Activated CD8-positive, alpha-beta memory T cell treated with anti-CD3 and anti-CD28 coated beads for 36 hours (primary cell): ENCODE results near the gene KIAA0930. TPM values are rescaled to one million over a fixed set of nuclear protein-coding genes. Genes with fewer than 3 reads are reported as not detected.
"Not testable (repeated sequence)": the region's sequence is repeated elsewhere in the genome, so short reads cannot be mapped to it uniquely, and the experiment has no call there.

Experiments used
- CTCF ChIA-PET: fragments of 350-600 bp; sonication (Branson Sonifier 250); formaldehyde crosslinking; loops from one replicate; lab custom pipeline; 2021; ENCODE audit warnings: antibody characterized with exemption; lab: Charles Lee
- POLR2A ChIA-PET: fragments of 350-600 bp; sonication (Branson Sonifier 250); formaldehyde crosslinking; loops from one replicate; lab custom pipeline; 2021; ENCODE audit warnings: antibody characterized with exemption; lab: Charles Lee
- total RNA-seq, 2 experiments: library from RNA; stranded (reverse); gene quantifications; one replicate each; pipeline ENCODE4 v1.2.3, GENCODE V29; 2021

KIAA0930 gene
- total RNA-seq, 2 experiments from 2014 or later = 38.1 to 41.3 TPM

DNA sequence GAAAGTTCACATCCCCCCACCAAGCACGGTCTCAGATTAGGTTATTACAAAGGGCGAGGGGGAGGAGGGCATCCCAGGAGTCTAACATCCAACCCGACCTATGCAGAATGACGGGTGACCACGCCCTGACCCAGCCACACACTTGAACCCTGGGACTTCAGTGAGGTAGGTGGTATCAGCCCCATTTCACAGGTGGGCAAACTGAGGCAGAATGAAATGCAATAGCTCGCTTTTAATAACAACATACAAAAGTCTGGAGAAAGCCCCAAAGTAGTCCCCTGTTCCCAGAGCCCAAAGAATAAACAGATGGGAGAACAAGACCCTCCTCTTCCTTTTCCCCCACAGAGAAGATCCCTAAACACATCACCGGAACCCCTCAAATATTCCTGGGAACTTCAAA is 45.1 kb downstream of the KIAA0930 start:
- POLR2A ChIA-PET = no interaction called here
- CTCF ChIA-PET = no interaction called here

DNA sequence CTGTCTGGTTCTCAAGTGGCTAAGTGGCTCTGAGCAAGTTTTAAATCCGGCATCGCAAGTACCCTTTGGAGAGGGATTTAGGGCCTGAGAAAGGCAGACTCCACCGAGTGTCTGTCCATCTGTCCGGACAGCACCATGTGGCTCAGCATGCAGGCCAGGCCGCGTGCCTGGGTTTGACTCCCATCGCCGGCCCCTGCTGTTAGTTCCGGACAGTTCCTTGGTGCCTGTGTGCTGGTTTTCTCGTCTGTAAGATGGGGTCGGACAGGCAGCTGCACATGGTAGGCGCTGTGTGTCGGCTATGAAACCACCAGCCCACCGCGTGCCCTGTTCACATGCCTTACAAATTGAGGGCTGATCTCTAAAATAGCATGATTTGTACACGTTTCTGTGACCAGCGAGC is 46.0 kb downstream of the KIAA0930 start:
- POLR2A ChIA-PET = no interaction called here
- CTCF ChIA-PET = no interaction called here

DNA sequence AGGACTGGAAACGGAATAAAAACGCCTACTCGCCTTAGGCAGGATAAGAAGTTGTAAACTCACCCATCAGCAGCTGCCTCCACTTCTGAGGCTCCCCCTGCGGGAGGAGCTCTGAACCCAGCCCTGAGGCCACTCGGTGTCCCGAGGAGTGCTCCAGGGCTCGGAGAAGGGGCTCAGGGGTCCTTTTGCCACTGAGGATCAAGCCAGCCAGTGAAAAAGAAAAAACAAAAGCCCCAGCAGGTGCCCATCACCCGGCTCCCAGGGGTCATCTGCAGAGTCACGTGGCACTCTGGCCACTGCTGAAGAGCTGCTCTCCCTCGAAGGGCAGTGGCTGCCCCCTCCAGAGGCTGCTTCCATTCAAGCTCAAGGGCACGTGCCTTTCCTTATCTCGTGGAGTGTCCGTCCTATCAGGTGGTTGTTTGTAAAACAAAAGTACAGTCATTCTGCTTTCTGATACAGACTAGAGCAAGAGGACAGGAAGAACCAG is 48.0 kb downstream of the KIAA0930 start:
- CTCF ChIA-PET = no interaction called here
- POLR2A ChIA-PET = no interaction called here

DNA sequence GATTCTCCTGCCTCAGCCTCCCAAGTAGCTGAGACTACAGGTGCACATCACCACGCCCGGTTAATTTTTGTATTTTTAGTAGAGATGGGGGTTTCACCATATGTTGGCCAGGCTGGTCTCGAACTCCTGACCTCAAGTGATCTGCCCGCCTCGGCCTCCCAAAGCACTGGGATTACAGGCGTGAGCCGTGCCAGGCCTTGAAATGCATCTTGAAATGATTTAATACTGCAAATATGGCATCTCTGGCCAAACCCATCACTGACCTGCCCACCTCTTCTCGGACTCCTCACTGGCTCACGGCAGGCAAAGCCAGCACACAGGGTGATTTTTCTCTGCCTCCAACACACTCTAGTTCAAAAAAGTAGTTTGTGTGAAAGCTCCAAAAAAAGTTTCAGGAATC is 48.9 kb downstream of the KIAA0930 start:
- CTCF ChIA-PET = interaction anchor here (1.6 kb wide), 1 partner anchor 17 kb away, joined by 4 read pairs; no protein-coding TSS in a partner anchor

DNA sequence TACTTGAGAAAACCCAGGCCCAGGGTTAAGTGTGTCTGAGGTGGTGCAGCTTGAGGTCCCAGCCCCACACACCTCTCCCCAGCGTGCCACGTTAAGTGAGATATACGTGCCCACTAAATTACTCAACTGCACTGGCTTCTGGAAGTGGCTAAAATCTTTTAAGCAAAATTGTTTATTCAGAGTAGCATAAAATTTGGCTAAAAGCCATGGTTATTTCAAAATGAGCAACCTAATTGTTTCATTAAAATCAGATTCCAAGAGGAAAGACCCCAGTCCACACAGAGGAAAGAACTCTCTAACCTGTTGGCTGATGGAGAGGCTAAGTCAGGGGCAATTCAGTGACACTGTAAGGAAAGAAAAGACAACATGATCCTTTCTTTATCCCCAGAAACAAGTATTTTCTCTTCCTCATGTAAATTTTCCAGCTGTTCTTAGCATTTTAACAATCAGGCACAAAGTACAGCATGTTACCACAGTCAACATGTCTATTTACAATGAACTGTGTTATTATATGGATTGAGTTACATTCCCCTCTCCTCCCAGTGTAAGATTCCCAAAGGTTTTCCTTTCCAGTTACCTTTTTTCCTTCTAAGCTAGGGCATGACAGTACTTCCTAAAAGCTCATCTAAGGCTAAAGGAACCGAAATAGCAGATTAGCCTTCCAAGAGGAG is 50.4 kb downstream of the KIAA0930 start:
- ChIA-PET POLR2A (no interaction called here), CTCF (interaction anchor here (1.6 kb wide), 1 partner anchor 19 kb away, joined by 4 read pairs; no protein-coding TSS in a partner anchor)

More for the DNA sequence above, 48.9 kb downstream of the KIAA0930 start:
- POLR2A ChIA-PET = not testable (repeated sequence)

DNA sequence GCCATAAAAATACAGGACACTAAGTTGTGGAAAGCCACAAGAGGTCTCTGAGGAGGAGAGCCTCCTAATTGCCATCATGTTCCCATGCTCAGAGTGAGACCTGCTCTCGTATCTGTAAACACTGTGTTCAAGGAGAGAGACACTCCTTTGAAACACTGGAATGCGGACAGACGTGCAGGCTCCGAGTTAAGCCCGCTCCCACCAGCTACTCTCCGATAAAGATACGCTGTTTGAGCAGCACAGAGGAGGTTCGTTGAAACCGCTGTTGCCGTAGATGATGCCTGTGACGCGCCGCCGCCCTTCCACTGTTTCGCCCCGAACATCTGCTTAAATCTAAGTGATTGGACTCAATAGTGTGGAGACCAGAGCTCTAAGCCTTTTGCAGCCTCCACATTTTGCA is 51.9 kb downstream of the KIAA0930 start:
- POLR2A ChIA-PET = no interaction called here
- CTCF ChIA-PET = no interaction called here

DNA sequence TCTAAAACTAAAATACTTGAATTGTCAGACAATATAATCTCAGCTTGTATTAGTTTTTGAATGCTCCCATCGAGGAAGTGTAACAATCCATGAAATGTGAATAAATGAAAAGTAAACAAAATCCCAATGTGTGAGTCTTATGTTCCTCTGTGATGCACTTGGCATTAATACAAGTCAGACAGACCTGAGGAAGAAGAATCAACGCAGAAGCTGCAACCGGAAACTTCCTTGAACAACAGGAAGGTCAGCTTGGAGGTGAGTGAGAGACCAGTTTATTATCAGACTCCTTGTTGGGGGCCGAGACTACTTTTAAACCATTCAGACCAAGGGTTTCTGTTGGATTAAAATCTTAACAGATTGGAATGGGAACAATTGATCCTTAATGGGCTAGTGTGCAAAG is 52.8 kb downstream of the KIAA0930 start:
- POLR2A ChIA-PET = no interaction called here
- CTCF ChIA-PET = no interaction called here

DNA sequence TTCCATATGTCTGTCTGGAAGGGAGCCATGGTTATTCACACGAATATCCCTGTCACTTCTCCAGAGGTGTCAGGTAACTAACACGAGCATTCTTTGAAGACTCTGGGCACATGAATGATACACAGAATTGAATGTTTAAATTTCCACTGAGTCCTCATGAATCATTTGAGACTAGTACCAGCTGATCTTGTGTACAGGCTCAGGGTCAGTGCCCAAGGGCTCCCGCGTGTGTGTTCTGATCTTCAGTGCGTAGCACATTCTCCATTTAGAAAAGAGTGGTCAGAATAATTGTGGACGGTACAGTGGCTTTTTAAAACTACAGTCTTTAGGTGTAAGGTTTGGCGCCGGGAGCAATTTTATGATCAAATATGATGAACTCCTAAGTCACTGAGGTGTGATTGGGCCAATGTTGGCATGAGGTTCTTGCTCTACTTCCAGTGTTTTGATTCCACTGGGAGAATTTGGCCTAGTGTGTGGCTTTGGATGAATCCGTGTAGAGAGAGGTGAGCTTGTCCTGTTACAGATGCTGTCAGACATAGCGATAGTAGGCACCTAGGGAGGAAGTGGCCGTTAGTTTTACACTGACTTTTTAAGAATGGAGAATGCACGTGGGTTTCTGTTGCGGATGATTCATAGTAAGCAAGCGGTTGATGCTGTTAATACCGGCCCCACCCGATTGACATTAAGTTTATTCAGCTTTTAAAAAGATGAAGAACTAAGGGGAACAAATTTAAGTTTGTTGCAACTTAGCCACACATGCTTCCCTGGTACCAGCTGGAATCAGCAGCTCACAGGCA is 54.8 kb downstream of the KIAA0930 start:
- ChIA-PET CTCF (interaction anchor here (0.6 to 1.3 kb wide), 3 partner anchors 13 to 85 kb away, joined by 3 read pairs; no protein-coding TSS in a partner anchor), POLR2A (no interaction called here)

DNA sequence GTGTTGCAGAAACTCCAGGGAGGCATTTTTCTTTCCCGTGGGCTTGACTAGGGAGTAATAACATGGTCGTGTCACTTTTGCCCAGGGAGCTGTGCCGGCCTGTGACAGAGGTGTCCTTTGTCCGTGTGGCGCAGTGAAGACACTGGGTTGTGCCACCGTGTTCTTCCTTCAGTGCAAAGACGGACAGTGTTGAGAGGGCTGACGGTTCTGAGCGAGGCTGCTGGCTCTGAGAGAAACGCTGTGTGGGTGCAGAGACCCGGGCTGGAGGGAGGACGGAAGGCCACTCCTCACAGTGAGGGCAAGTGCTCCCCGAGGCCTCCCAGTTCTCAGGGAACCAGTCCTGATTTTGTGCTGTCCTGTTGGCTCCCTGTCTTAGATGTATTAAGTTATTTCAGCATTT is 56.7 kb downstream of the KIAA0930 start:
- ChIA-PET CTCF (no interaction called here), POLR2A (no interaction called here)

DNA sequence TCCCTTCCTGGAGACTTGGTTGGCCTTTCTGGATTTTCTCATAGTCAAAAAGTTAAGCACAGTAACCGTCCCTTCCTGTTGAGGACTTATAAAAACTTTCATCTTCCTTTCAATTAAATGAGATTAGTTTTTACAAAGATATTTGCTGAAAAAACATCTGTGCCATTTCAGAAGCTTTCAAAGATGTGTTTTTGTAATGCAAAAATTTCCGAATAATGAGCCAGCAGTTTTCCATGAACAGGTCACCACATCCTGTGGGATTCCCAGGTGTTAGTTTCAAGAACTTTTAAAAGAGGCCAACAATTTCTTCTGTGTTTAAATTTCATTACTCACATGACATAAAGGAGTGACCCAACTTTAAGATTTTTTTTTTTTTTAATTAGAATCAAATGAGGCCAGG is 58.9 kb downstream of the KIAA0930 start:
- POLR2A ChIA-PET = interaction anchor here (0.7 kb wide), 1 partner anchor 440 kb away, joined by 3 read pairs; no protein-coding TSS in a partner anchor
- CTCF ChIA-PET = no interaction called here

DNA sequence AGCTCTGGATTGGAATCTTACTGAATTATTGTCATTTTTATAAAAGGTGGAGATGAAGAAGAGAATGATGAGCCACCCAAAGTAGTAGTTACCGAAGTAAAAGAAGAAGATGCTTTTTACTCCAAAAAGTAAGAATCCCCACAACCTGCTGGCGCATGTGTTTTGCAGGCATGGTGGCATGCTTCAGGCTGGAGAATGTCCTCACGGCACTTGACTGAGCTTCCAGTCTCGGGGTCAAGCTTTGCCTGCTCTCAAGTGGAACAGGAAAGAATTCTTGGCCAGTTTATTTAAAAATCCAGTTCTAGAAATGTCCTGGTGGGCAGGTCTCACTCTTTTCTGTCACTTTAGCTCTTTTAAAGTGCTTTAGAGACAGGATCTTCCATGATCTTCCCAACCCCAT is 59.5 kb downstream of the KIAA0930 start:
- CTCF ChIA-PET = no interaction called here
- POLR2A ChIA-PET = interaction anchor here (0.6 to 0.7 kb wide), 3 partner anchors 18 to 760 kb away, joined by 3 to 9 read pairs (median 3); partner anchors contain the start of gene NUP50

DNA sequence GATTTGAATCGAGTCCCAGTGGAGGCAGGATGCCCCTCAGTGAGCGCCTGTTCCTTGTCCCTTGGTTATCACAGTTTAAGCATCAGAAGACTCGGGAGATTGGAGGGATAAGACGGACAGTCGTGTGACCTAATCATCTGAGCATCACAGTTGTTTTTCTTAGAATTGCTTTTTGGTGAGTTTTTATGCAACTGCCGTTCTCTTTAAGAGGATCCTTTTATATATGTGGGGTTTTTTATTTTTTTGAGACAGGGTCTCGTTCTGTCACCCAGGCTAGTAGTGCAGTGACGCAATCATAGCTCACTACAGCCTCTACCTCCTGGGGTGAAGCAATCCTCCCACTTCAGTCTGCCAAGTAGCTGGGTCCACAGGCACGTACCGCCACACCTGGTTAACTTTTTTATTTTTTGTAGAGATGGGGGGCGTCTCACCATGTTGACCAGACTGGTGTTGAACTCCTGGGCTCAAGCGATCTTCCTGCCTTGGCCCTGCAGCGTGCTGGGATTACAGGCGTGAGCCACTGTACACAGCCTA is 60.5 kb downstream of the KIAA0930 start:
- CTCF ChIA-PET = no interaction called here
- POLR2A ChIA-PET = interaction anchor here (0.7 kb wide), 1 partner anchor 235 kb away, joined by 3 read pairs; no protein-coding TSS in a partner anchor

DNA sequence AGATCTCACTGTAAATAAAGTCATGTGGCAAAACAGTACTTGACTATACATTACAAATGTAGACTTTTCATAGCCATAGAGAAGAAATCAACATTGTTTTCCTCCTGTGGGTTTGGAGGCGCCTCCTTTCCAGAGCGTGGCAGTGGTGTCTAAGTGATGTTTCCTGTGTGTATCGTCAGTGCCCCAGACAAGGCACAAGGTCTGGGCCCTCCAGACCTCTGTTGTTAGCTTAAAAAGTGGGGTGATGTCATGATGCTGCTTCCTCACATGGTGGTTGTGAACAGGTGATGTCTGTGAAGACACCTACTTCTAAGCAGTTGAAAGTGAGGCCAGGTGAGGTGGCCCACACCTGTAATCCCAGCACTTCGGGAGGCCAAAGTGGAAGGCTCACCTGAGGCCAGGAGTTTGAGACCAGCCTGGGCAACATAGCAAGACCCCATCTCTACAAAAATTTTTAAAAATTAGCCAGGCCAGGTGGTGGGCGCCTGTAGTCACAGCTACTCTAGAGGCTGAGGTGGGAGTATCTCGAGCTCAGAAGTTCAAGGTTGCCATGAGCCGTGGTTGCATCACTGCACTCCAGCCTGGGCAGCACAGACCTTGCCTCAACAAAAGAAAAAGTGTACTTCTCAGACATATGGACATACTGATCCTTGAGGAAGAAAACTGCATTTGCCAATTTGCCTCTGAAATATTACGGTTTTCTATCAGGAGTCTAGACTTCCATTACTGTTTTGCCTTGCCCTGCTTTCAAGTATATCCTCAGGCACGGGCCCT is 61.2 kb downstream of the KIAA0930 start:
- ChIA-PET POLR2A (no interaction called here), CTCF (interaction anchor here (1.1 kb wide), 1 partner anchor 83 kb away, joined by 3 read pairs; no protein-coding TSS in a partner anchor)

DNA sequence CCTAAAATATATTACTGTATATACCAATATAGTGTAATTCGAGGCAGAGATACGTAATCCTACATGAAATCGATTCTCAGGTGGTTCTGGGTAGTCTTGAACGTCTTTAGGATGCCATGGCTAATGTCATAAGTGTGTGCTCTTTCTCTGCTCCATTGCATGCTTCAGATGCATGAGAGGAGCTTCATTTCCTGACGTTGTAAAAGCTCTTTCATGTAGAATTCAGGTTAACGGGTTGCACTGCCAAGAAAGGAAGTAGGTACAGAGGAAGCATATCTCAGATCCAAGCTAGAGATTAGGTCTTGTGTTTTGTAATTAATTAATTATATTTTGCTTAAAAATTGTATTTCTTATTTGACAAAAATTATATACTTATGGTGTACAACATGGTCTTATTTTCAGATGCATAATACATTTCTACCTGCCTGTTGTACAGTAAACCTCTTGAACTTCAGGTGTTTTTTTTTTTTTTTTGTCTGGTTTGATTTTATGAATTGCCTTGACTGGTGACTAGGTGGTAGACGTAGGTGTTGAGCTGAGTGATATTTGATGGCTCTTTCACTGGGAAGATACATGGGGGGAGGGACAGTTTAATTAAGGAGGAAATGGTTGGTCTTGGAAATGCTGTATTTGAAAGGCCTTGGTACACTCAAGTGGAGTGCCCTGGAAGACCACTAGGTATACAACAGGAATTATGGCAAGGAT is 67.7 kb downstream of the KIAA0930 start:
- CTCF ChIA-PET = interaction anchor here (0.7 kb wide), 1 partner anchor 12 kb away, joined by 3 read pairs; no protein-coding TSS in a partner anchor
- POLR2A ChIA-PET = interaction anchor here (0.6 kb wide), 2 partner anchors 14 to 815 kb away, joined by 4 to 6 read pairs; no protein-coding TSS in a partner anchor

DNA sequence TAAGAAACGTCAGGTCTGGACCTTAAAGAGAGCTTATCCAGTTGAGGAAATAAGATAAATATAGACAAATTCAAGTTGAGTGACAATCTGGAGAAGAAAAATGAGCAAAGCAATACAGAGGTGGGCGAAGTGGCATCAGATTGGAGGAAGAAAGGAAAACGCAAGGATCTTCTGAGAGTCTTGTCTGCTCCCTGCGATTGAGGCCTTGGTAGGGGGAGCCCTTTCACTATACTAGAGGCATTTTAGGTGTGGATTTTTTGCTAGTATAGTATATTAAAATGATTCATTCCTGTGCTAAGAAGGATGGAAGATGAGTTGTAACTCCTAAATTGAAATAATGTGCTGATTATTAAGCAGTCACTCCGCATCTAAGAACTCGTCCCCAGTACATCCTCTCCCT is 68.9 kb downstream of the KIAA0930 start:
- CTCF ChIA-PET = interaction anchor here (0.6 to 1.2 kb wide), 2 partner anchors 13 to 70 kb away, joined by 3 to 4 read pairs; no protein-coding TSS in a partner anchor
- POLR2A ChIA-PET = no interaction called here

DNA sequence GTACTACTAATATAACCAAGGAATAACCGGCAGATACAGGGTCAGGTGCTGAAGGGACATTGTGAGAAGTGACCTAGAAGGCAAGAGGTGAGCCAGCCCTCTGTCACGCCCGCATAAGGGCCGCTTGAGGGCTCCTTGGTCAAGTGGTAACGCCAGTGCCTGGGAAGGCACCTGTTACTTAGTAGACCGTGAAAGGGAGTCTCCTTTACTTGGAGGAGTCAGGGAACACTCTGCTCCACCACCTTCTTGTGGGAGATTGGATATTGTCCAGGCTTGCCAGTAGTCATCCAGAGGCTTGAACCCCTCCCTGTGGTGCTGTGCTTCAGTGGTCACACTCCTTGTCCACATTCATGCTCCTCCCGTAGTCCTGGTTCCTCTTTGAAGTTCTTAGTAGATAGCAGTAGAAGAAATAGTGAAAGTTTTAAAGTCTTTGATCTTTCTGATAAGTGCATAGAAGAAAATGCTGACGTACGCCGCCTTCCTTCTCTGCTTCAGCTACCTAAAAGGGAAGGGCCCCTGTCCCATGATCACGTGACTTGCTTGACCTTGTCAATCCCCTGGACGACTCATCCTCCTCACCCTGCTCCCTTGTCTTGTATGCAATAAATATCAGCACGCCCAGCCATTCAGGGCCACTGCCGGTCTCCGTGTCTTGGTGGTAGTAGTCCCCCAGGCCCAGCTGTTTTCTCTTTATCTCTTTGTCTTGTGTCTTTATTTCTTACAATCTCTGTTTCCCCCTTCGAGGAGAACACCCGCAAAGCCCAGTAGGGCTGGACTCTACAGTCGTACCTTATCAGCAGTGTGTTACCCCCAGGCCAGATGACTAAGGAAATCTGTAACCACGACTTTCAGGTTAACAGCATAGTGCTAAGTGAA is 70.9 kb downstream of the KIAA0930 start:
- CTCF ChIA-PET = interaction anchor here (1.1 kb wide), 1 partner anchor 67 kb away, joined by 3 read pairs; no protein-coding TSS in a partner anchor

DNA sequence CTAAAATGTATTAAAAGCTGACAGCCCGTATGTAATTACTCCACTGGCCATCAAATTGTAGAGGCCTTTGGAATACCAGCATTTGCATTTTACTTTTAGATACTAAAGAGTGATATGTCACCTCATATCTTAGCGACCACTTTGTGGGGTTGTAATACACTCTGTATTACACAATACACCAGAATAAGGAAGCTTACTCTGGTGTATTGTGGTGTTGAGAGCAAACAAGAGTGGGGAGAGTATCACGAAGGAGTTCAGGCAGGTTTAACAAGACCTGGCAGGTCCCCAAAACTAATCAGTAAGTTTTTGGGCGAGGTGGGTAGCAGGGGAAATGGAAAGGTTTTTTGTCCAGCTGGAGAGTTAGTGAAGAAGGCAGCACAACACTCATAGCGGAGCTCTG is 73.8 kb downstream of the KIAA0930 start:
- CTCF ChIA-PET = no interaction called here
- POLR2A ChIA-PET = interaction anchor here (1.3 kb wide), 1 partner anchor 37 kb away, joined by 3 read pairs; no protein-coding TSS in a partner anchor

More for the DNA sequence above, 70.9 kb downstream of the KIAA0930 start:
- POLR2A ChIA-PET = no interaction called here
